ENCODE data around the gene FCER2. TPM values are rescaled to one million over a fixed set of nuclear protein-coding genes. Genes with fewer than 3 reads are reported as not detected.
"Not testable (repeated sequence)": the region's sequence is repeated elsewhere in the genome, so short reads cannot be mapped to it uniquely, and the experiment has no call there.

The FCER2 gene
- total RNA-seq, 1 experiment from 2014 or later: 0.15 TPM

- ChIA-PET CTCF (no interaction called here), POLR2A (no interaction called here)
- Histone ChIP-seq H3K27ac (ENCODE audit: low read length) (no peak within 1 kb of the TSS), H3K4me3 (ENCODE audit: low read depth in 2 of 2, low read length in 2 of 2) (no peak within 1 kb of the TSS), H3K4me1 (ENCODE audit: control insufficient read depth, insufficient read depth, low read length) (no peaks in the 10 kb centered on the region), H3K36me3 (ENCODE audit: control insufficient read depth, insufficient read depth, low read length) (no peaks in the 10 kb centered on the region), H3K9me3 (ENCODE audit: control insufficient read depth, insufficient read depth, low read depth, low read length) (no peaks in the 10 kb centered on the region), H3K27me3 (ENCODE audit: control insufficient read depth, insufficient read depth, low read length) (no peaks in the 10 kb centered on the region)
- DNase-seq (ENCODE audit: low read depth, low spot score) (no peak), ATAC-seq (no peak)
- intact Hi-C loops (cut with micrococcal nuclease; ENCODE audit: unreplicated experiment) (no loop called here), in situ Hi-C loops (cut with HindIII; ENCODE audit: low pct_unique_long_range_greater_than_20kb, low sequenced_read_pairs) (no loop called here)
- no TSS peak for BruUV-seq (replicated peaks)
- TF ChIP-seq CTCF (IDR thresholded peaks at IDR 0.05) (no peak), TCF7L2 (IDR thresholded peaks at IDR 0.05; ENCODE audit: low read depth, low read length) (no peak), SIN3A (IDR thresholded peaks at IDR 0.05; ENCODE audit: borderline replicate concordance, insufficient read depth, low read depth, low read length) (no peak), REST (IDR thresholded peaks at IDR 0.05; ENCODE audit: insufficient read depth in 1 of 2, low read depth in 2 of 2, low read length in 1 of 2) (no peak), POLR2AphosphoS5 (IDR thresholded peaks at IDR 0.05; ENCODE audit: low read depth, low read length) (no peak)
Measured at GRCh38 chr19:7746903-7747884, 45.3 kb upstream of the FCER2 start, which contains the start of gene CD209. Gene CD209, minus strand, starts transcription at chr19:7747534. Its CDS starts 23 bp downstream, at chr19:7747511.

GRCh38 chr19:7746306-7746705, 44.4 kb upstream of the FCER2 start:
- H3K36me3 ChIP-seq (ENCODE audit: control insufficient read depth, insufficient read depth, low read length); H3K4me1 ChIP-seq (ENCODE audit: control insufficient read depth, insufficient read depth, low read length); intact Hi-C loops (cut with micrococcal nuclease; ENCODE audit: unreplicated experiment); POLR2A ChIA-PET; BruUV-seq (replicated peaks); CTCF ChIA-PET; H3K4me3 ChIP-seq (ENCODE audit: low read depth in 2 of 2, low read length in 2 of 2); DNase-seq (ENCODE audit: low read depth, low spot score); H3K27me3 ChIP-seq (ENCODE audit: control insufficient read depth, insufficient read depth, low read length); H3K27ac ChIP-seq (ENCODE audit: low read length); in situ Hi-C loops (cut with HindIII; ENCODE audit: low pct_unique_long_range_greater_than_20kb, low sequenced_read_pairs); ATAC-seq; H3K9me3 ChIP-seq (ENCODE audit: control insufficient read depth, insufficient read depth, low read depth, low read length): not testable (repeated sequence)
